ENCODE measurements around the gene FCRL1. TPM values are rescaled to one million over a fixed set of nuclear protein-coding genes. Genes with fewer than 3 reads are reported as not detected.

The FCRL1 gene
- total RNA-seq, 1 experiment from 2014 or later, result not detected

- H3K79me1 ChIP-seq (ENCODE audit: insufficient read depth, low read depth, low read length, poor library complexity, severe bottlenecking), result no peaks in the 10 kb centered on the region
- H3K18ac ChIP-seq (ENCODE audit: insufficient read length, low read depth, low read length), result no peak overlapping the region
- H2BK5ac ChIP-seq (ENCODE audit: insufficient read length, low read length), result no peak overlapping the region
- no peak overlapping the region for H3K4me2 ChIP-seq (ENCODE audit: insufficient read depth, insufficient read length, low read length)
- no CpG with 5 or more reads among the region's 2 CpGs for WGBS (ENCODE audit: extremely low coverage, insufficient read length, low lambda C conversion rate)
- H3K9ac ChIP-seq (ENCODE audit: extremely low read depth, insufficient read length, low read length), result no peak overlapping the region
- H2AFZ ChIP-seq (ENCODE audit: low read length), result no peak overlapping the region
- TF ChIP-seq CTCF (conservative IDR thresholded peaks at IDR 0.05), result no peak
- H3K79me2 ChIP-seq (ENCODE audit: insufficient read depth, low read length), result no peaks in the 10 kb centered on the region
- Mint-ChIP-seq H3K9me3 (no peaks in the 10 kb centered on the region; a peak in 1 of 5 replicates), H3K36me3 (ENCODE audit: insufficient read depth in 1 of 3, low read depth in 3 of 3) (no peaks in the 10 kb centered on the region), H3K27ac (no peak overlapping the region), H3K4me3 (no peak overlapping the region), H3K27me3 (ENCODE audit: low read depth) (no peaks in the 10 kb centered on the region; the same call in none of the 2 replicates), H3K4me1 (no peaks in the 10 kb centered on the region)
- H4K91ac ChIP-seq (ENCODE audit: insufficient read length, low read depth, low read length), result no peak overlapping the region
- no peak overlapping the region for H4K8ac ChIP-seq (replicated peaks; ENCODE audit: insufficient read length, low read depth, low read length)
- H3K14ac ChIP-seq (ENCODE audit: insufficient read depth, low read length), result no peak overlapping the region
- H3K56ac ChIP-seq (ENCODE audit: insufficient read length, low read depth, low read length), result no peak overlapping the region
- no peak overlapping the region for H2BK120ac ChIP-seq (ENCODE audit: low read depth, low read length, poor library complexity, severe bottlenecking)
- no peak overlapping the region for H2AK5ac ChIP-seq (ENCODE audit: insufficient read length, low read length)
- H3T11ph ChIP-seq (ENCODE audit: low read length), result no peak overlapping the region
- no peak overlapping the region for H2BK15ac ChIP-seq (ENCODE audit: low read depth, low read length)
- H3K23ac ChIP-seq (ENCODE audit: insufficient read length, low read depth, low read length), result no peak overlapping the region
- H2BK12ac ChIP-seq (ENCODE audit: insufficient read length, low read depth, low read length), result no peak overlapping the region
- H4K5ac ChIP-seq (ENCODE audit: insufficient read length, low read depth, low read length), result no peak overlapping the region
- H4K20me1 ChIP-seq (ENCODE audit: control insufficient read depth, insufficient read depth, insufficient read length), result no peaks in the 10 kb centered on the region
- no peak overlapping the region for H3K4ac ChIP-seq (ENCODE audit: low read depth, low read length)
- no peak overlapping the region for H3K27ac ChIP-seq (ENCODE audit: insufficient read length, low read depth, low read length)
- no peaks in the 10 kb centered on the region for H3K27me3 ChIP-seq (ENCODE audit: insufficient read depth, low read length)
- no peak overlapping the region for H2BK20ac ChIP-seq (ENCODE audit: low read depth, low read length, poor library complexity, severe bottlenecking)
- H3K9me3 ChIP-seq (ENCODE audit: control insufficient read depth, low read depth, low read length), result no peaks in the 10 kb centered on the region
- H3K4me1 ChIP-seq (ENCODE audit: insufficient read depth, low read length), result no peaks in the 10 kb centered on the region
- no peaks in the 10 kb centered on the region for H3K23me2 ChIP-seq (ENCODE audit: insufficient read length, low read depth, low read length, poor library complexity, severe bottlenecking)
- no peak for DNase-seq
These were observed 36.6 kb upstream of the FCRL1 start for GRCh38 chr1:157856538-157856937.

All from H9 (cell line).